Fibroblast of skin of back (primary cell): Measurements from ENCODE around the gene COL4A2.

Source experiments
- DNase-seq: peaks from one replicate; pipeline ENCODE4 v3.0.0-alpha.2; 2013

Gene COL4A2

GRCh38 chr13:110546926-110547325 is 239.8 kb downstream of the COL4A2 start:
- DNase-seq: peak; percentile 97

- DNase-seq: no peak
Measured at GRCh38 chr13:110548891-110549794, 242.1 kb downstream of the COL4A2 start.

GRCh38 chr13:110549795-110550160 is 242.7 kb downstream of the COL4A2 start:
- DNase-seq: no peak

GRCh38 chr13:110551284-110551683 is 244.2 kb downstream of the COL4A2 start:
- no peak for DNase-seq

GRCh38 chr13:110552767-110553166 is 245.7 kb downstream of the COL4A2 start:
- no peak for DNase-seq

GRCh38 chr13:110553417-110553816 is 246.3 kb downstream of the COL4A2 start:
- DNase-seq: no peak

- DNase-seq: no peak
Measured at GRCh38 chr13:110554227-110554836, 247.2 kb downstream of the COL4A2 start.

- DNase-seq: no peak
Measured at GRCh38 chr13:110554946-110555345, 247.9 kb downstream of the COL4A2 start.

GRCh38 chr13:110555601-110556223 is 248.6 kb downstream of the COL4A2 start:
- no peak for DNase-seq

- no peak for DNase-seq
Measured at GRCh38 chr13:110556224-110556606, 249.1 kb downstream of the COL4A2 start.

GRCh38 chr13:110557082-110557481 is 250.0 kb downstream of the COL4A2 start:
- no peak for DNase-seq

GRCh38 chr13:110557610-110558305 is 250.7 kb downstream of the COL4A2 start:
- DNase-seq: no peak

GRCh38 chr13:110559429-110559943 is 252.4 kb downstream of the COL4A2 start:
- no peak for DNase-seq

GRCh38 chr13:110559986-110560385 is 252.9 kb downstream of the COL4A2 start:
- no peak for DNase-seq

- peak; percentile 35 for DNase-seq
Measured at GRCh38 chr13:110560601-110561343, 253.7 kb downstream of the COL4A2 start.

GRCh38 chr13:110561344-110562035 is 254.4 kb downstream of the COL4A2 start, which contains the start of gene RAB20:
Gene RAB20 (minus strand): TSS chr13:110561722. CDS start chr13:110561519, 203 bp downstream.
- DNase-seq: peak; percentile 82

- DNase-seq: no peak
Measured at GRCh38 chr13:110562036-110562597, 255.0 kb downstream of the COL4A2 start.
